ENCODE measurements around the gene TRMT61B.

Gene TRMT61B

GRCh38 chr2:28901202-28901601, 31.1 kb upstream of the TRMT61B start:
- Histone ChIP-seq H3K36me3 (ENCODE audit: control insufficient read depth in 2 of 2, insufficient read depth in 1 of 2, low read length in 2 of 2) (peaks cover 21 to 51% of the 10 kb centered on the region in 2 experiments), H3K9me3 (ENCODE audit: control insufficient read depth, insufficient read depth, low read depth, low read length) (no peaks in the 10 kb centered on the region), H3K4me1 (ENCODE audit: control insufficient read depth, insufficient read depth, low read length) (peaks cover 22% of the 10 kb centered on the region), H3K4me3 (ENCODE audit: low read depth, low read length) (no peak overlapping the region), H3K27ac (ENCODE audit: extremely low read depth, low read depth, low read length) (no peak overlapping the region)
- ChIA-PET POLR2A (no interaction called here), CTCF (interaction anchor here (0.6 to 1.1 kb wide), 2 partner anchors 335 to 1180 kb away, joined by 3 to 4 read pairs; no protein-coding TSS in a partner anchor)
- TF ChIP-seq ZNF704 (tag by site-specific recombination; IDR thresholded peaks at IDR 0.05) (no peak), ZNF596 (tag by site-specific recombination; IDR thresholded peaks at IDR 0.05) (no peak), ZFP69B (tag by site-specific recombination; IDR thresholded peaks at IDR 0.05) (no peak), ZNF121 (tag by site-specific recombination; IDR thresholded peaks at IDR 0.05) (no peak), ZNF776 (tag by site-specific recombination; IDR thresholded peaks at IDR 0.05; ENCODE audit: borderline replicate concordance) (no peak), ZNF521 (tag by site-specific recombination; IDR thresholded peaks at IDR 0.05) (no peak), ZNF843 (tag by site-specific recombination; IDR thresholded peaks at IDR 0.05) (no peak), BCL11A (tag by site-specific recombination; IDR thresholded peaks at IDR 0.05; ENCODE audit: low read depth) (no peak), ZNF112 (tag by site-specific recombination; IDR thresholded peaks at IDR 0.05) (no peak), ZXDB (tag by site-specific recombination; IDR thresholded peaks at IDR 0.05) (no peak), ZNF292 (tag by site-specific recombination; IDR thresholded peaks at IDR 0.05; ENCODE audit: borderline replicate concordance, low read depth) (no peak), ZNF449 (tag by site-specific recombination; IDR thresholded peaks at IDR 0.05) (no peak), EGR2 (tag by site-specific recombination; IDR thresholded peaks at IDR 0.05; ENCODE audit: low read depth) (no peak), ZBTB1 (tag by site-specific recombination; IDR thresholded peaks at IDR 0.05) (no peak), GLI4 (tag by site-specific recombination; IDR thresholded peaks at IDR 0.05) (no peak), KLF16 (tag by site-specific recombination; IDR thresholded peaks at IDR 0.05) (no peak), ZSCAN4 (tag by site-specific recombination; IDR thresholded peaks at IDR 0.05) (no peak), ZNF549 (tag by site-specific recombination; IDR thresholded peaks at IDR 0.05) (no peak)

- ChIA-PET POLR2A (no interaction called here), CTCF (no interaction called here)
- Histone ChIP-seq H3K36me3 (ENCODE audit: control insufficient read depth in 2 of 2, insufficient read depth in 1 of 2, low read length in 2 of 2) (peaks cover 0 to 23% of the 10 kb centered on the region in 2 experiments; a peak in 1 of 3 replicates), H3K27ac (ENCODE audit: extremely low read depth, low read depth, low read length) (no peak overlapping the region), H3K4me3 (ENCODE audit: low read depth, low read length) (no peak overlapping the region), H3K9me3 (ENCODE audit: control insufficient read depth, insufficient read depth, low read depth, low read length) (no peaks in the 10 kb centered on the region), H3K4me1 (ENCODE audit: control insufficient read depth, insufficient read depth, low read length) (peaks cover 23% of the 10 kb centered on the region)
- TF ChIP-seq SCRT2 (tag by site-specific recombination; IDR thresholded peaks at IDR 0.05) (peak; percentile 83), ZIC2 (tag by site-specific recombination; IDR thresholded peaks at IDR 0.05) (no peak), ZFP69B (tag by site-specific recombination; IDR thresholded peaks at IDR 0.05) (no peak), PRDM1 (tag by site-specific recombination; IDR thresholded peaks at IDR 0.05) (no peak), ZNF555 (tag by site-specific recombination; conservative IDR thresholded peaks at IDR 0.05) (no peak), REST (tag by site-specific recombination; IDR thresholded peaks at IDR 0.05) (peak; percentile 35; the same call in 1 of the 2 replicates), ZNF645 (tag by site-specific recombination; IDR thresholded peaks at IDR 0.05) (no peak), SCRT1 (tag by site-specific recombination; IDR thresholded peaks at IDR 0.05; ENCODE audit: borderline replicate concordance) (peak; percentile 82), ZNF585B (tag by site-specific recombination; IDR thresholded peaks at IDR 0.05) (no peak), OSR2 (tag by site-specific recombination; IDR thresholded peaks at IDR 0.05) (no peak), ZNF324 (tag by site-specific recombination; IDR thresholded peaks at IDR 0.05) (no peak), ZEB2 (tag by site-specific recombination; IDR thresholded peaks at IDR 0.05) (no peak)
These were observed 27.9 kb upstream of the TRMT61B start for GRCh38 chr2:28898048-28898447.

Data from HEK293 (cell line).